Measurements from ENCODE around the gene ZNF500. TPM values are rescaled to one million over a fixed set of nuclear protein-coding genes. Genes with fewer than 3 reads are reported as not detected.

Gene ZNF500
- total RNA-seq, 1 experiment from 2014 or later: 18.3 TPM

DNA sequence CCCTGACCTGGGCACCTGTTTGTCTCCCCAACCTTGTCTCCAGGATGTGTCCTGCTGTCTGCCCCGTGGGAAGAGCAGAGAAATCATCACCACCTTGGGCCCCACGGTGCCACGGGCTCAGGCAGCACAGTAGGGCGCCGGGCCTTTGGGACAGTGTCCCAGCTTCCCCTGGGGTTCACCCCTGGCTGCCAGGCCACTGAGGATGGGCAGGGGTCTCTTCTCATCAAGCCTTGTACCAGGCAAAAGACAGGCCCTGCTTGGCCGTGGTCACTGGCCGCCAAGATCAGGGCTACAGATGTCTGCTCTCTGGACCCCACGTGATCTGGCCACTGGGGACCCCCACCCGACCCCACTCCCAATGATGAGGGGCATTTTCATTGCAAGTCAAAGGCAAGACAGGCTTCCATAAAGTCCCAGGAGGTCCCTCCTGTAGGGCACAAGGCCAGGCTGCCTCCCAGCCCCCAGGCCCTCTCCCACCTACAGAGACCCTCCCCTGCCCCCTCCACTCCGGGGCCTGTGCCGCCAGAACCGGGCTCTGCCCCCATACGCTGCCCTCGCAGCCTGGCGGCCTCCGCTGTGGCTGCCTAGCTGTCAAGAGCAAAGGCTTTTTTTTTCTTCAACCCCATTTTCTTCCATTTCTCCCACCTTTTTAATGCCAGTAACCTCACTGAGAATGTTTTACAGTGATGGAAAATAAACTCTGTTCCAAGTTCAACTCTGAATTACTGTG is 18.1 kb downstream of the ZNF500 start:
- Histone ChIP-seq H3K14ac (ENCODE audit: insufficient read depth, low read length) (no peak overlapping the region), H3K4me2 (ENCODE audit: insufficient read depth, insufficient read length, low read length) (no peak overlapping the region), H3K18ac (ENCODE audit: insufficient read length, low read depth, low read length) (no peak overlapping the region), H4K8ac (replicated peaks; ENCODE audit: insufficient read length, low read depth, low read length) (no peak overlapping the region), H3K23me2 (ENCODE audit: insufficient read length, low read depth, low read length, poor library complexity, severe bottlenecking) (no peaks in the 10 kb centered on the region), H3K79me2 (ENCODE audit: insufficient read depth, low read length) (no peaks in the 10 kb centered on the region), H4K91ac (ENCODE audit: insufficient read length, low read depth, low read length) (no peak overlapping the region), H2BK12ac (ENCODE audit: insufficient read length, low read depth, low read length) (no peak overlapping the region), H2BK20ac (ENCODE audit: low read depth, low read length, poor library complexity, severe bottlenecking) (no peak overlapping the region), H3K23ac (ENCODE audit: insufficient read length, low read depth, low read length) (no peak overlapping the region), H2BK120ac (ENCODE audit: low read depth, low read length, poor library complexity, severe bottlenecking) (no peak overlapping the region), H3K27me3 (ENCODE audit: insufficient read depth, low read length) (no peaks in the 10 kb centered on the region), H3K79me1 (ENCODE audit: insufficient read depth, low read depth, low read length, poor library complexity, severe bottlenecking) (no peaks in the 10 kb centered on the region), H4K20me1 (ENCODE audit: control insufficient read depth, insufficient read depth, insufficient read length) (no peaks in the 10 kb centered on the region), H3K4ac (ENCODE audit: low read depth, low read length) (no peak overlapping the region), H2BK15ac (ENCODE audit: low read depth, low read length) (no peak overlapping the region), H4K5ac (ENCODE audit: insufficient read length, low read depth, low read length) (no peak overlapping the region), H3K4me1 (ENCODE audit: insufficient read depth, low read length) (no peaks in the 10 kb centered on the region), H3K9ac (ENCODE audit: extremely low read depth, insufficient read length, low read length) (no peak overlapping the region), H2AFZ (ENCODE audit: low read length) (no peak overlapping the region), H3K9me3 (ENCODE audit: control insufficient read depth, low read depth, low read length) (no peaks in the 10 kb centered on the region), H3K27ac (ENCODE audit: insufficient read length, low read depth, low read length) (no peak overlapping the region), H2AK5ac (ENCODE audit: insufficient read length, low read length) (no peak overlapping the region), H3K56ac (ENCODE audit: insufficient read length, low read depth, low read length) (no peak overlapping the region), H3T11ph (ENCODE audit: low read length) (no peak overlapping the region), H2BK5ac (ENCODE audit: insufficient read length, low read length) (no peak overlapping the region)
- Mint-ChIP-seq H3K4me3 (no peak overlapping the region), H3K4me1 (peaks cover 4 to 14% of the 10 kb centered on the region in 2 experiments; a peak in 3 of 4 replicates), H3K27me3 (ENCODE audit: low read depth) (no peaks in the 10 kb centered on the region), H3K36me3 (ENCODE audit: insufficient read depth in 1 of 3, low read depth in 3 of 3) (peaks cover 6 to 24% (median 22%) of the 10 kb centered on the region in 3 experiments; a peak in 6 of 7 replicates), H3K27ac (no peak overlapping the region), H3K9me3 (no peaks in the 10 kb centered on the region)
- no CpG with 5 or more reads among the region's 16 CpGs for WGBS (ENCODE audit: extremely low coverage, insufficient read length, low lambda C conversion rate)
- no peak for DNase-seq
- TF ChIP-seq, protein P1, sequence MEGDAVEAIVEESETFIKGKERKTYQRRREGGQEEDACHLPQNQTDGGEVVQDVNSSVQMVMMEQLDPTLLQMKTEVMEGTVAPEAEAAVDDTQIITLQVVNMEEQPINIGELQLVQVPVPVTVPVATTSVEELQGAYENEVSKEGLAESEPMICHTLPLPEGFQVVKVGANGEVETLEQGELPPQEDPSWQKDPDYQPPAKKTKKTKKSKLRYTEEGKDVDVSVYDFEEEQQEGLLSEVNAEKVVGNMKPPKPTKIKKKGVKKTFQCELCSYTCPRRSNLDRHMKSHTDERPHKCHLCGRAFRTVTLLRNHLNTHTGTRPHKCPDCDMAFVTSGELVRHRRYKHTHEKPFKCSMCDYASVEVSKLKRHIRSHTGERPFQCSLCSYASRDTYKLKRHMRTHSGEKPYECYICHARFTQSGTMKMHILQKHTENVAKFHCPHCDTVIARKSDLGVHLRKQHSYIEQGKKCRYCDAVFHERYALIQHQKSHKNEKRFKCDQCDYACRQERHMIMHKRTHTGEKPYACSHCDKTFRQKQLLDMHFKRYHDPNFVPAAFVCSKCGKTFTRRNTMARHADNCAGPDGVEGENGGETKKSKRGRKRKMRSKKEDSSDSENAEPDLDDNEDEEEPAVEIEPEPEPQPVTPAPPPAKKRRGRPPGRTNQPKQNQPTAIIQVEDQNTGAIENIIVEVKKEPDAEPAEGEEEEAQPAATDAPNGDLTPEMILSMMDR (conservative IDR thresholded peaks at IDR 0.05): no peak

All from H9 (cell line).